HG02970 (cell line): ENCODE results near the gene ATP1B2.
A peak's percentile ranks its signal among the peaks of the same experiment; 100 is the strongest.
"Not testable (repeated sequence)": the region's sequence is repeated elsewhere in the genome, so short reads cannot be mapped to it uniquely, and the experiment has no call there.

Experiments
- ATAC-seq: cut with Tn5 transposase; IDR thresholded peaks from one replicate; pipeline ENCODE4 v1.9.1; 2021; ENCODE audit warnings: mild to moderate bottlenecking, moderate library complexity, moderate number of reproducible peaks; ENCODE audit not compliant: unreplicated experiment, low FRiP score

Gene ATP1B2

GRCh38 chr17:7650509-7651096 is at the start of gene ATP1B2:
Gene ATP1B2 (plus strand): TSS chr17:7650926. CDS start chr17:7651519, 593 bp downstream.
- ATAC-seq, result no peak

GRCh38 chr17:7606280-7606679 is 44.4 kb upstream of the ATP1B2 start:
- ATAC-seq, result no peak

- ATAC-seq, result no peak
Measured at GRCh38 chr17:7610641-7611040, 40.1 kb upstream of the ATP1B2 start.

- no peak for ATAC-seq
Measured at GRCh38 chr17:7611635-7612293, 39.0 kb upstream of the ATP1B2 start.

- no peak for ATAC-seq
Measured at GRCh38 chr17:7612294-7612640, 38.5 kb upstream of the ATP1B2 start.

- no peak for ATAC-seq
Measured at GRCh38 chr17:7613769-7614424, 36.8 kb upstream of the ATP1B2 start.

- ATAC-seq, result peak; percentile 92
Measured at GRCh38 chr17:7614425-7615264, 36.1 kb upstream of the ATP1B2 start, which contains the start of gene FXR2. Gene FXR2 (minus strand): TSS chr17:7614897. CDS start chr17:7614532, 365 bp downstream.

- ATAC-seq, result no peak
Measured at GRCh38 chr17:7615265-7615747, 35.4 kb upstream of the ATP1B2 start.

GRCh38 chr17:7618608-7619007 is 32.1 kb upstream of the ATP1B2 start:
- ATAC-seq, result no peak

GRCh38 chr17:7620835-7621234 is 29.9 kb upstream of the ATP1B2 start:
- no peak for ATAC-seq

GRCh38 chr17:7623661-7624060 is 27.1 kb upstream of the ATP1B2 start:
- no peak for ATAC-seq

GRCh38 chr17:7625749-7626148 is 25.0 kb upstream of the ATP1B2 start:
- ATAC-seq, result not testable (repeated sequence)

GRCh38 chr17:7626307-7626706 is 24.4 kb upstream of the ATP1B2 start:
- no peak for ATAC-seq

- no peak for ATAC-seq
Measured at GRCh38 chr17:7626956-7627249, 23.8 kb upstream of the ATP1B2 start.

GRCh38 chr17:7627250-7628121 is 23.2 kb upstream of the ATP1B2 start, which contains the start of gene SAT2:
Gene SAT2 (minus strand): TSS chr17:7627821. CDS start chr17:7627635, 186 bp downstream.
- ATAC-seq, result peak; percentile 67

GRCh38 chr17:7629939-7630571 is 20.7 kb upstream of the ATP1B2 start, which contains the start of gene SHBG:
Gene SHBG (plus strand): TSS chr17:7630135. CDS start chr17:7630173, 38 bp downstream.
- no peak for ATAC-seq

- ATAC-seq, result no peak
Measured at GRCh38 chr17:7631398-7632380, 19.0 kb upstream of the ATP1B2 start.

- ATAC-seq, result no peak
Measured at GRCh38 chr17:7632492-7632894, 18.2 kb upstream of the ATP1B2 start.
